ENCODE results near the gene CHD3.

The CHD3 gene

GRCh38 chr17:7857713-7858521 lies 30.7 kb upstream of the CHD3 start, which contains the start of gene CYB5D1 (continued):
- TF ChIP-seq ZNF518A (tag by site-specific recombination; conservative IDR thresholded peaks at IDR 0.05; ENCODE audit: low read depth), result no peak; the same call in 1 of the 2 replicates
- TF ChIP-seq ZNF112 (tag by site-specific recombination; IDR thresholded peaks at IDR 0.05), result no peak
- TF ChIP-seq ZNF623 (tag by site-specific recombination; IDR thresholded peaks at IDR 0.05), result 0 out of 2 replicates have a peak, but pooled peaks have one; percentile 10
- no peak for TF ChIP-seq ZNF221 (tag by site-specific recombination; IDR thresholded peaks at IDR 0.05; ENCODE audit: borderline replicate concordance)
- TF ChIP-seq YY1 (tag by site-specific recombination; IDR thresholded peaks at IDR 0.05), result no peak; the same call in 1 of the 2 replicates
- TF ChIP-seq EGR2 (tag by site-specific recombination; IDR thresholded peaks at IDR 0.05; ENCODE audit: low read depth), result no peak
- TF ChIP-seq REPIN1 (tag by site-specific recombination; IDR thresholded peaks at IDR 0.05; ENCODE audit: low read depth), result no peak
- peak; percentile 43; the same call in 1 of the 2 replicates for TF ChIP-seq ZNF777 (tag by site-specific recombination; IDR thresholded peaks at IDR 0.05; ENCODE audit: borderline replicate concordance)
- TF ChIP-seq ZNF560 (tag by site-specific recombination; IDR thresholded peaks at IDR 0.05; ENCODE audit: borderline replicate concordance), result no peak
- TF ChIP-seq KLF9 (tag by site-specific recombination; IDR thresholded peaks at IDR 0.05; ENCODE audit: low read depth), result 0 out of 2 replicates have a peak, but pooled peaks have one; percentile 17
- TF ChIP-seq ZNF664 (tag by site-specific recombination; IDR thresholded peaks at IDR 0.05), result 0 out of 2 replicates have a peak, but pooled peaks have one; percentile 6
- no peak for TF ChIP-seq AEBP2 (tag by site-specific recombination; IDR thresholded peaks at IDR 0.05; ENCODE audit: borderline replicate concordance)
- no peak for TF ChIP-seq PRDM6 (tag by site-specific recombination; IDR thresholded peaks at IDR 0.05)
- TF ChIP-seq ZNF416 (tag by site-specific recombination; IDR thresholded peaks at IDR 0.05), result no peak
- no peak; the same call in 1 of the 2 replicates for TF ChIP-seq ZFP37 (tag by site-specific recombination; IDR thresholded peaks at IDR 0.05)
- TF ChIP-seq ZNF146 (tag by site-specific recombination; IDR thresholded peaks at IDR 0.05), result no peak
- TF ChIP-seq ZNF830 (tag by site-specific recombination; IDR thresholded peaks at IDR 0.05; ENCODE audit: low read depth), result no peak
- TF ChIP-seq ZNF354C (tag by site-specific recombination; IDR thresholded peaks at IDR 0.05; ENCODE audit: borderline replicate concordance, low read depth), result no peak
- TF ChIP-seq ZNF555 (tag by site-specific recombination; conservative IDR thresholded peaks at IDR 0.05), result no peak
- no peak; the same call in 1 of the 2 replicates for TF ChIP-seq ZFHX2 (tag by site-specific recombination; conservative IDR thresholded peaks at IDR 0.05)
- TF ChIP-seq BCL11A (tag by site-specific recombination; IDR thresholded peaks at IDR 0.05; ENCODE audit: low read depth), result no peak; the same call in 1 of the 2 replicates
- TF ChIP-seq ZBTB21 (tag by site-specific recombination; IDR thresholded peaks at IDR 0.05), result no peak
- TF ChIP-seq ZBTB11 (tag by site-specific recombination; conservative IDR thresholded peaks at IDR 0.05; ENCODE audit: low read depth), result peak; percentile 17; the same call in 1 of the 2 replicates
- no peak for TF ChIP-seq ZBTB49 (tag by site-specific recombination; IDR thresholded peaks at IDR 0.05; ENCODE audit: low read depth)
